IMR-90 (cell line): ENCODE data around the gene HNRNPAB. TPM values are rescaled to one million over a fixed set of nuclear protein-coding genes. Genes with fewer than 3 reads are reported as not detected.

Source experiments
- ATAC-seq: fragments of 200-7000 bp; cut with Tn5 transposase; 2 replicates; pipeline ENCODE4 v1.9.1; 2020; ENCODE audit warnings: low read depth, mild to moderate bottlenecking, moderate library complexity
- BruUV-seq: library from RNA; stranded (reverse); fragments of 400-500 nt; replicated peaks from 2 replicates; lab custom pipeline; 2021; lab: Mats Ljungman, UMichigan
- CTCF ChIA-PET: fragments of 300-600 bp; formaldehyde crosslinking; extraction: SDS; loops from one replicate; lab custom pipeline; 2021; ENCODE audit warnings: antibody characterized with exemption; lab: Yijun Ruan, JAX
- POLR2A ChIA-PET: fragments of 300-600 bp; sonication (Branson Sonifier 250); formaldehyde crosslinking; loops from one replicate; lab custom pipeline; 2022; ENCODE audit warnings: antibody characterized with exemption; ENCODE audit not compliant: unreplicated experiment; lab: Charles Lee
- DNase-seq: peaks from one replicate; pipeline ENCODE4 v3.0.0; 2013
- H2AFZ ChIP-seq: replicated peaks from 2 replicates; pipeline ENCODE3; 2013; ENCODE audit warnings: low read length, mild to moderate bottlenecking; ENCODE audit not compliant: poor library complexity
- H2AK5ac ChIP-seq: 2 replicates; pipeline ENCODE4 v1.6.1; 2013; ENCODE audit warnings: low read depth, low read length, inconsistent platforms
- H2AK9ac ChIP-seq: replicated peaks from 2 replicates; pipeline ENCODE3; 2013; ENCODE audit warnings: mild to moderate bottlenecking, low read depth, low read length, moderate library complexity; ENCODE audit not compliant: poor library complexity
- H2BK120ac ChIP-seq: 2 replicates; pipeline ENCODE4 v1.6.1; 2013; ENCODE audit warnings: low read depth, low read length, inconsistent platforms
- H2BK15ac ChIP-seq: 3 replicates; pipeline ENCODE4 v1.6.1; 2013; ENCODE audit warnings: low read depth, low read length, inconsistent platforms
- H2BK20ac ChIP-seq: 2 replicates; pipeline ENCODE4 v1.6.1; 2013; ENCODE audit warnings: low read depth, mild to moderate bottlenecking, inconsistent platforms, low read length, moderate library complexity
- H2BK5ac ChIP-seq: 2 replicates; pipeline ENCODE4 v1.6.1; 2013; ENCODE audit warnings: mild to moderate bottlenecking, low read depth, low read length, inconsistent platforms; ENCODE audit not compliant: poor library complexity, severe bottlenecking
- H3K14ac ChIP-seq: replicated peaks from 2 replicates; pipeline ENCODE4 v1.6.1; 2013; ENCODE audit warnings: low read depth, low read length, inconsistent platforms
- H3K18ac ChIP-seq: 2 replicates; pipeline ENCODE4 v1.6.1; 2013; ENCODE audit warnings: low read depth, low read length, control low read depth
- H3K23ac ChIP-seq: 2 replicates; pipeline ENCODE4 v1.6.1; 2013; ENCODE audit warnings: low read depth, low read length, inconsistent platforms
- H3K27ac ChIP-seq: 2 replicates; pipeline ENCODE4 v1.5.1; 2013; ENCODE audit warnings: mild to moderate bottlenecking, control low read depth, low read length; ENCODE audit not compliant: insufficient read depth
- H3K27me3 ChIP-seq: 2 replicates; pipeline ENCODE4 v1.6.1; 2013; ENCODE audit warnings: low read length; ENCODE audit not compliant: control insufficient read depth, insufficient read depth
- H3K36me3 ChIP-seq: 2 replicates; pipeline ENCODE4 v1.6.1; 2013; ENCODE audit warnings: low read length, mixed read lengths; ENCODE audit not compliant: control insufficient read depth, insufficient read depth
- H3K4ac ChIP-seq: 2 replicates; pipeline ENCODE4 v1.6.1; 2013; ENCODE audit warnings: low read depth, low read length, inconsistent platforms
- H3K4me1 ChIP-seq: 2 replicates; pipeline ENCODE4 v1.6.1; 2013; ENCODE audit warnings: low read length, mixed read lengths; ENCODE audit not compliant: control insufficient read depth, insufficient read depth
- H3K4me2 ChIP-seq: 2 replicates; pipeline ENCODE4 v1.6.1; 2013; ENCODE audit warnings: low read depth, mild to moderate bottlenecking, control low read depth, low read length, moderate library complexity
- H3K4me3 ChIP-seq: 2 replicates; pipeline ENCODE4 v1.5.1; 2013; ENCODE audit warnings: low read depth, mild to moderate bottlenecking, control low read depth, low read length, moderate library complexity; ENCODE audit not compliant: insufficient read depth
- H3K56ac ChIP-seq: 2 replicates; pipeline ENCODE4 v1.6.1; 2013; ENCODE audit warnings: low read length, inconsistent platforms; ENCODE audit not compliant: insufficient read depth; ENCODE audit errors: extremely low read depth
- H3K79me1 ChIP-seq, 2 experiments: 2 replicates each; pipeline ENCODE4 v1.6.1; 2013; ENCODE audit warnings: low read length in 2 of 2, inconsistent platforms in 1 of 2, low read depth in 1 of 2
- H3K9ac ChIP-seq: 2 replicates; pipeline ENCODE4 v1.6.1; 2013; ENCODE audit warnings: low read depth, low read length, control low read depth
- H3K9me1 ChIP-seq: 2 replicates; pipeline ENCODE4 v1.6.1; 2013; ENCODE audit warnings: low read length, inconsistent platforms; ENCODE audit not compliant: insufficient read depth
- H3K9me3 ChIP-seq: 2 replicates; pipeline ENCODE4 v1.6.1; 2013; ENCODE audit warnings: low read length; ENCODE audit not compliant: control insufficient read depth, insufficient read depth
- H4K20me1 ChIP-seq: 2 replicates; pipeline ENCODE4 v1.6.1; 2013; ENCODE audit warnings: low read length, inconsistent platforms; ENCODE audit not compliant: insufficient read depth
- H4K5ac ChIP-seq: 2 replicates; pipeline ENCODE4 v1.6.1; 2013; ENCODE audit warnings: mild to moderate bottlenecking, low read depth, low read length, control low read depth
- H4K8ac ChIP-seq, 2 experiments: 2 replicates each; pipeline ENCODE4 v1.6.1; 2013; ENCODE audit warnings: low read depth in 2 of 2, low read length in 2 of 2, control low read depth in 1 of 2, inconsistent platforms in 1 of 2
- H4K91ac ChIP-seq: 2 replicates; pipeline ENCODE4 v1.6.1; 2013; ENCODE audit warnings: low read depth, low read length, inconsistent platforms; ENCODE audit not compliant: insufficient read depth
- MXI1 ChIP-seq: IDR thresholded peaks from 2 replicates; pipeline ENCODE4 v1.6.1; 2012; ENCODE audit warnings: low read depth, mild to moderate bottlenecking, low read length, moderate library complexity, borderline replicate concordance
- NFE2L2 ChIP-seq: fragments of 150-350 bp; IDR thresholded peaks from 2 replicates; pipeline ENCODE4 v1.6.1; 2016; ENCODE audit warnings: low read depth, mild to moderate bottlenecking, low read length
- RCOR1 ChIP-seq: IDR thresholded peaks from 2 replicates; pipeline ENCODE4 v1.6.1; 2012; ENCODE audit warnings: mild to moderate bottlenecking, low read length, improper control_type of control experiment; ENCODE audit not compliant: insufficient replicate concordance
- SMC3 ChIP-seq: fragments of 150-350 bp; IDR thresholded peaks from 2 replicates; pipeline ENCODE4 v1.6.1; 2016; ENCODE audit warnings: low read depth, mild to moderate bottlenecking, antibody characterized with exemption, low read length, moderate library complexity
- WGBS, 2 experiments: methylation state at CpG; one replicate each; pipeline versions ENCODE4 v1.1.5 to v1.1.7; 2013; ENCODE audit warnings: missing lambda C conversion rate in 2 of 2; ENCODE audit not compliant: insufficient read length in 1 of 2; ENCODE audit errors: extremely low coverage in 2 of 2; 5-methylcytosine and 5-hydroxymethylcytosine counted together
- dilution Hi-C: fragments of 300-500 bp; cut with HindIII; formaldehyde crosslinking; loops from one replicate; pipeline ENCODE4 v1.14.3; 2018; ENCODE audit warnings: low sequenced_read_pairs; ENCODE audit not compliant: unreplicated experiment
- in situ Hi-C: fragments of 300-500 bp; cut with MboI; formaldehyde crosslinking; loops from 3 replicates; pipeline ENCODE4 v1.14.3; 2019; ENCODE audit warnings: low sequenced_read_pairs, inconsistent platforms, mixed read lengths
- intact Hi-C: fragments of 100-400 bp; cut with micrococcal nuclease; formaldehyde crosslinking; loops from 2 replicates; pipeline ENCODE4 v1.10.0; 2022
- polyA plus RNA-seq, 3 experiments: library from polyadenylated mRNA; depleted of rRNA; stranded (reverse); fragments of >200 nt; gene quantifications; 2 replicates each; pipeline ENCODE4 v1.2.3, GENCODE V29; 2012; ENCODE audit warnings: low replicate concordance in 1 of 3
- total RNA-seq: library from RNA; depleted of rRNA; stranded (reverse); fragments of >200 nt; gene quantifications from 2 replicates; pipeline ENCODE4 v1.2.3, GENCODE V29; 2012

HNRNPAB gene
- total and polyA plus RNA-seq, 2 of the 4 experiments (the other 2 are of a cell fraction) = 32.1 to 128 TPM

GRCh38 chr5:178199581-178200434 lies 4.5 kb upstream of the HNRNPAB start:
- CTCF ChIA-PET = interaction anchor here (0.5 kb wide), 1 partner anchor 11 kb away, joined by 3 read pairs; no protein-coding TSS in a partner anchor
- ATAC-seq = no peak
- H3K27me3 ChIP-seq = peaks cover 5% of the 10 kb centered on the region; the same call in 1 of the 2 replicates
- no peaks in the 10 kb centered on the region for H4K20me1 ChIP-seq
- no peaks in the 10 kb centered on the region for H3K36me3 ChIP-seq
- no peak overlapping the region for H3K23ac ChIP-seq
- no peak overlapping the region for H3K18ac ChIP-seq
- no peak overlapping the region for H4K8ac ChIP-seq
- H3K56ac ChIP-seq = no peak overlapping the region
- no peak for DNase-seq
- no peak overlapping the region for H2AFZ ChIP-seq
- H4K5ac ChIP-seq = no peak overlapping the region
- WGBS, 2 experiments = no CpG with 5 or more reads among the region's 12 CpGs
- no peaks in the 10 kb centered on the region for H3K9me3 ChIP-seq
- H3K9me1 ChIP-seq = 0 out of 2 replicates have a peak, but pooled peaks cover 3% of the 10 kb centered on the region
- POLR2A ChIA-PET = no interaction called here
- H3K4me3 ChIP-seq = no peak overlapping the region
- in situ Hi-C loops (no loop called here), intact Hi-C loops (no loop called here), dilution Hi-C loops (no loop called here)
- H4K91ac ChIP-seq = no peak overlapping the region
- H3K27ac ChIP-seq = no peak overlapping the region
- TF ChIP-seq RCOR1 (no peak), SMC3 (no peak), MXI1 (no peak), NFE2L2 (no peak)
- no peak overlapping the region for H2AK9ac ChIP-seq
- H2BK120ac ChIP-seq = no peak overlapping the region
- peaks cover 4% of the 10 kb centered on the region for H3K4me1 ChIP-seq
- no peak overlapping the region for H3K14ac ChIP-seq
- BruUV-seq = no TSS peak
- H2BK5ac ChIP-seq = no peak overlapping the region
- no peak overlapping the region for H3K4me2 ChIP-seq
- no peak overlapping the region for H2BK15ac ChIP-seq
- H3K9ac ChIP-seq = no peak overlapping the region
- H3K4ac ChIP-seq = no peak overlapping the region
- H2BK20ac ChIP-seq = no peak overlapping the region
- H3K79me1 ChIP-seq = peaks cover 0 to 7% of the 10 kb centered on the region in 2 experiments; a peak in 1 of 4 replicates
- H2AK5ac ChIP-seq = no peak overlapping the region
